GM19452 (cell line): ENCODE data around the gene MTG2.

Experiments used
- ATAC-seq: cut with Tn5 transposase; IDR thresholded peaks from one replicate; pipeline ENCODE4 v1.9.1; 2021; ENCODE audit not compliant: unreplicated experiment

The MTG2 gene

GRCh38 chr20:62162765-62163484 lies 19.9 kb upstream of the MTG2 start:
- ATAC-seq, result no peak

GRCh38 chr20:62163485-62163865 lies 19.4 kb upstream of the MTG2 start:
- ATAC-seq, result no peak

- no peak for ATAC-seq
Observed at GRCh38 chr20:62163986-62164762, 18.7 kb upstream of the MTG2 start.

- no peak for ATAC-seq
Observed at GRCh38 chr20:62164879-62165761, 17.7 kb upstream of the MTG2 start.

- no peak for ATAC-seq
Observed at GRCh38 chr20:62165762-62166399, 16.9 kb upstream of the MTG2 start.

GRCh38 chr20:62167474-62167873 lies 15.4 kb upstream of the MTG2 start:
- ATAC-seq, result no peak

- no peak for ATAC-seq
Observed at GRCh38 chr20:62168061-62168460, 14.8 kb upstream of the MTG2 start.

GRCh38 chr20:62168890-62169435 lies 13.9 kb upstream of the MTG2 start:
- ATAC-seq, result no peak

GRCh38 chr20:62170536-62170935 lies 12.3 kb upstream of the MTG2 start:
- ATAC-seq, result no peak

GRCh38 chr20:62171245-62171644 lies 11.6 kb upstream of the MTG2 start:
- no peak for ATAC-seq

GRCh38 chr20:62172666-62173065 lies 10.2 kb upstream of the MTG2 start:
- no peak for ATAC-seq

- no peak for ATAC-seq
Observed at GRCh38 chr20:62174021-62174804, 8.6 kb upstream of the MTG2 start.

GRCh38 chr20:62174870-62175624 lies 7.8 kb upstream of the MTG2 start:
- no peak for ATAC-seq

- no peak for ATAC-seq
Observed at GRCh38 chr20:62175711-62176110, 7.1 kb upstream of the MTG2 start.

- ATAC-seq, result no peak
Observed at GRCh38 chr20:62176866-62177265, 6.0 kb upstream of the MTG2 start.

GRCh38 chr20:62177307-62177706 lies 5.5 kb upstream of the MTG2 start:
- no peak for ATAC-seq

GRCh38 chr20:62178316-62179161 lies 4.3 kb upstream of the MTG2 start:
- no peak for ATAC-seq

- no peak for ATAC-seq
Observed at GRCh38 chr20:62179162-62179504, 3.7 kb upstream of the MTG2 start.
